M059J (cell line): ENCODE results near the gene CDK11B. TPM values are rescaled to one million over a fixed set of nuclear protein-coding genes. Genes with fewer than 3 reads are reported as not detected.
"Not testable (repeated sequence)": the region's sequence is repeated elsewhere in the genome, so short reads cannot be mapped to it uniquely, and the experiment has no call there.

ENCODE experiments used
- DNase-seq: peaks from one replicate; pipeline ENCODE4 v3.0.0-alpha.2; 2012; ENCODE audit warnings: low read depth
- total RNA-seq: library from RNA; depleted of rRNA; stranded (reverse); fragments of >200 nt; shearing (Covaris generic); gene quantifications from 2 replicates; pipeline ENCODE4 v1.2.3, GENCODE V29; 2014

CDK11B gene
- total RNA-seq, 1 experiment from 2014 or later, result 13.2 TPM

GRCh38 chr1:1662830-1663560 lies 4.2 kb upstream of the CDK11B start:
- not testable (repeated sequence) for DNase-seq

DNA sequence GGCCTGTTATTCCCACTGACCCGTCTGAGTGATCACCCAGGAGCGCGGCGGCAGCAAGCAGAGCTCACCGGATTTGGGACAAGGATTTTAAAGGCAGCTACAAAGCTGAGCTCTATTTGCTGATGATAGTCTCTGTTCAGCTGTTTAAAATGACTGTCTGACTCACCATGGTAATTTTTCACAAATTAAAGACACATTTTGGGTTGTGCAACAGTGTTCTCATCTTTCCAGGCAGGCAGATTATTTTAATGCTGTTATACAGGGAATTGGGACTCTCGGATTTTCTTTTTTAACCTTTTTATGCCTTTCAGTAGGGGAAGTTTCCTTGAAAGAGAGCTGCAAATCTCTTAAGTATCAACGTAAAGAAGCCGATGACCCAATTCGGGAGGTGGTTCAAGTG lies 3.6 kb upstream of the CDK11B start:
- not testable (repeated sequence) for DNase-seq

DNA sequence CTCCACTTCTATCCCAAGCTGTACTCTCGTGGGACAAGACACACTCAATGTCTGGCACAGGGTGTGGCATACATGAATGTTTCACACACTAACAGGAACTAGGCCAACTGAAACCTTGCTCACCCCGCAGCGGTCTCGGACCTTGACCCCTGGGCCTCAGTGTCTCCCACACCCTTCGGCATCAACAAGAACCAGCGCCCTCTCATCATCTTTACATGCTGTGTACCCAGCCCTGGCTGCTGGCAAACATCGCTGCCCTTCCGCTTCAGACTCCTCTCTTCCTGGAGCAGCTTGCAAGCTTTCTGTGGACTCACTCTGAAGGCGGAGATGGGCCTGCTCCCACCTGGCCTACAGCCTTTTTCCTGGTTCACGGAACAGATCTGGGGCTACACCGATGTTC lies 10.5 kb downstream of the CDK11B start:
- DNase-seq, result not testable (repeated sequence)

DNA sequence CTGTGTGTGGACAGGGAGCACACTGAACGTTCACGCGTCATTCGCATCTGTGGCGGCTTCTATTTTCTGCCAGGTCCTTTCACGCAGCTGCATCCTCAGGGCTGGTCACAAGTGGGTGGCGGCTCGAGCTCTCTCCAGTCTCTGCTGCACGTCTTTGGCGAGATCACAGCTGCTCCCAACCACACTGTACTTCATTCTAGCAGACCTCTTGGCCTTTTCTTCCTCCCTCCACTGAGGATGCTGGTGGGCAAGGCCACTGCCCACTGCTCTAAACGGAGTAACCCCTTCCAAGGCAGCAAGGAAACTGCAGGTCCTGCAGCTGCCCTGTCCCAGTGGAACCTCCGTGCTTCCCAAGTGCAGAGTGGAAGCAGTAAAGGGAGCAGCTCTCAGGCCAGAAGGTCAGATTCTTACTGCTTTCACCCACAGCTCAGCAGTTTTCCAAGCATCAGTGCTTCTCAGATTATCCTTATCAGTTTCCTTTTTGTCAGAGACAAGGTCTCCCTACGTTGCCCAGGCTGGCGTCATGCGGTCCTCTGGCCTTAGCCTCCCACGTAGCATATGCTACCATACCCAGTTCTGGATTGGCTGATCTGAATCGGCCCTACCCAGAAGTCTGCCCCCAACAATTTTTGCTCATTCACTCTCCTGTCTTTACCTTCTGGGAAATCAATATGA lies 11.1 kb downstream of the CDK11B start:
- DNase-seq, result not testable (repeated sequence)

GRCh38 chr1:1646326-1646725 lies 12.5 kb downstream of the CDK11B start:
- not testable (repeated sequence) for DNase-seq

DNA sequence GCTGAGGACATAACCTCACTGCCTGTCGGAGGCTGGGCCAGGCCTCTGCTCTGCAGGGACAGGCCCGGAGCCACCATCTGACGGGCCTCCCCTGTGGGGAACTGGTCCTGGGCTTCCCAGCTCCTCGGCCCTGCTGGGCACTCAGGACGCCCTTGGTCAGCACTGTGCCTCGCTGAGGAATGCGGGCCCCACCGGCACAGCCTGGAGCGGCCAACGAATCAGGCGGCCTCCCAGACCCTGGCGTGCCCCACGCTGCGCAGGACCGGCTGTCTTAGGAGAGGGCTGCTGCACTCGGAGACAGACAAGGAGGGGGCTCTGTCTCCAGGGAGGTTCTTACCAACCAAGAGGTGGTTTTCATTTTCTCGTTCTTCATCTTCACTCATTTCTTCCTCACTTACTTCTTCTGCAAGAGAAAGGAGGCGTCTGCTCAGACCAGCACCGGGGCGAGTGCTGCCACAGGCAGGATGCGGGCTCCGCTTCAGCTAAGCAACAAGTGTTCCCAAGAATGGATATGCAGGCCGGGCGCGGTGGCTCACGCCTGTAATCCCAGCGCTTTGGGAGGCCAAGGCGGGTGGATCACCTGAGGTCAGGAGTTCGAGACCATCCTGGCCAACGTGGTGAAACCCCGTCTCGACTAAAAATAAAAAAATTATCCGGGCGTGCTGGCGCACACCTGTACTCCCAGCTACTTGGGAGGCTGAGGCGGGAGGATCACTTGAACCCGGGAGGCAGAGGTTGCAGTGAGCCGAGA lies 17.9 kb downstream of the CDK11B start:
- not testable (repeated sequence) for DNase-seq

DNA sequence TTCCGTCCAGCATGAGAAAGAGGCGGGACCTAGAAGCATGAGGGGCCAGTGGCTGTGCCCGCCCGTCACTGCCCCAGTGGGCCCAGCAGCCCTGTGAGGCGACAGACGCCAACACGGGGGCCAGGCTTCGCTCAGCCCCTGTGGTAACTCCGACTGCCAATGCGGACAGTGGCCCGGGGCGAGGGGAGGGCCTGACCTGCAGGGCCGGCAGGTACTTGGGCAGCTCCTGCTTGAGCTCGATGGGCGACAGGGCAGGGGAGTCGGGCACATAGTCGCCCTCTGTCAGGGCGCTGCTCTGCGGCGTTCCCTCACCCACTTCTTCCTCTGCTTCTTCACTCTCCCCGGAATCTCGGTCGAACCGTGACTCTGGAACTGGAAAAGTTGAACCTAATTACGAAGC lies 18.7 kb downstream of the CDK11B start:
- DNase-seq, result not testable (repeated sequence)

DNA sequence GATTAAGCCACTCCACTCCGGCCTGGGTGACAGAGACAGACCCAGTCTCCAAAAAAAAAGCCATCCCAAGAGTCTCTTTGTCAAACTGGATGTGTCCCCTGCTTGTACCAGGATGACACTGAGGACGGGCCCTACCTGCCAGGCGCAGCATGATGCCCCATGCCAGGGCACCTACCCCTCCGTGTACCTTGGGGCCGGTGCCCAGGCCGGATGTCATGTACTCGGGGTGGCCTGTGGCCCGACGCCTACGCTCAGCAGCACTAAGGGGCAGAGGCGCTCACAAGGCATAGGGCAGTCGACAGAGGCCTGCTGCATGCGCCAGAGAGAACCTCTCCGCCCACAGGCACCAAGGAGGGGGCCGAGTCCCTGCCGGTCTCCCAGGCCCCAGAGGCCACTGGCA lies 19.4 kb downstream of the CDK11B start:
- not testable (repeated sequence) for DNase-seq

DNA sequence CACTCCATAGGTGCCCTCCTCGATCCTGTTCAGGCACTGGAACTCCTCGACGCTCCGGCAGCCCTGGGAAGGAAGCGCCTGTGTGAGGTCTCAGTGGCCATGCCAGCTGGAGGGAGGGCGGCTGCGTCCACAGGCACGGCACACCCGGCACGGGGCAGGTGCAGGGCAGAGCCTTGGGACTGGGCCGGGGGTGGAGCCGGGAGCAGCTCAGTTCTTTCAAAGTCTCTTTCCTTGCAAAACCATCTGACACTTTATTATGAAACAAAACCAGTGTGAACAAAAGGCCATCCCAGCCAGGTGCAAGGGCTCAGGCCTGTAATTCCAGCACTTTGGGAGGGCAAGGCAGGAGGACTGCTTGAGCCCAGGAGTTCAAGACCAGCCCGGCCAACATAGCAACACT lies 20.3 kb downstream of the CDK11B start:
- not testable (repeated sequence) for DNase-seq

DNA sequence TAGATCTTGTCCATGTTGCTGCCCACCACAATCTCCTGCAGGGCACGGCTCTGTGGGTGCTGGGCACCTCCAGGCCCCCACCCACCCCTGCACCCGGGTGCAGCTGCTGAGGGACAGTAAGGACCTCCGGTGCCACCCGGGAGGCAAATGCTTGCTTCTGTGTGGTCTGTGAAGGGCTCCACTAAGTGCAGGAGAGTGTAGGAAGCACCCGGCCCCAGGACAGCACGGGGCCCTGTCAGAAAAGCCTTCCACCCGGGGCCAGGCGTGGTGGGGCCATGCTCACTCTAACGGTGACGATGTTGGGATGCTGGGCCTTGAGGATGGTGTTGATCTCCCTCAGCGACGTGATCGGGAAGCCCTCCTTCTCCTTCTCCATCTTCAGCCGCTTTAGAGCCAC lies 21.3 kb downstream of the CDK11B start:
- DNase-seq, result not testable (repeated sequence)

DNA sequence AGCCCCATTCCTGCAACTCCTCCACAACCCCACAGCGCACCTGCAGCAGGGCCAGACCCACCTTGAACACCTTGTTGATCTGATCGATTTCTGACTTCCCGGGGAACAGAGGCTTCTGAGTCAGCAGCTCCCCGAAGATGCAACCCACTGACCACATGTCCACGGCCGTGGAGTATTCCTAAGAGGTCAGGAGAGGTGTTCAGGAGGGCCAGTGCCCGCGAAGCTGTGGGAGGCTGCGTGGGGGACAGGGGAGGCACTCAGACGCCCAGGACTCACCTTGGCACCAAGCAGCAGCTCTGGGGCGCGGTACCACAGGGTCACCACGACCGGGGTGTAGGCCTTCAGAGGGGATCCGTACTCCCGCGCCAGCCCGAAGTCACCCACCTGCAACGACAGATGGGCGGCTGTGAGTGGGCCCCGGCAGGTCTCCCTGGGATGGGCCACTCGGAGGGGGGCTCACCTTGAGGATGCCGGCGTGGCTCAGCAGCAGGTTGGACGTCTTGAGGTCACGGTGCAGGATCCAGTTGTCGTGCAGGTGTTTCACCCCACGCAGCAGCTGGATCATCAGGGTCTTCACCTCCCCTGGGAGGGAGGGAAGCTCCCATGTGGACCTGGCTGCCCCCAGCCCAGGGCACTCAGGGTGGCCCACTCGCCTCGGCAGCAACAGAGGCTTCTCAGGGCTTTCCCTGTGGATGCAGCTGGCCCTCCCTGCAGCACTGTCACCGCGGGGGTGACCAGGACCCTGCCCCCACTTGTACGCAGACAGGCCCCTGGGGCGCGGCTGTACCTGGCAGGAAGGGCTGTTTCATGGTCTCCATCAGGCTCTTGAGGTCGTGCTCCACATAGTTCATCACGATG lies 22.0 kb downstream of the CDK11B start:
- DNase-seq, result not testable (repeated sequence)

- DNase-seq, result not testable (repeated sequence)
Observed at GRCh38 chr1:1634613-1635012, 24.2 kb downstream of the CDK11B start.

GRCh38 chr1:1633409-1633808 lies 25.4 kb downstream of the CDK11B start:
- not testable (repeated sequence) for DNase-seq

DNA sequence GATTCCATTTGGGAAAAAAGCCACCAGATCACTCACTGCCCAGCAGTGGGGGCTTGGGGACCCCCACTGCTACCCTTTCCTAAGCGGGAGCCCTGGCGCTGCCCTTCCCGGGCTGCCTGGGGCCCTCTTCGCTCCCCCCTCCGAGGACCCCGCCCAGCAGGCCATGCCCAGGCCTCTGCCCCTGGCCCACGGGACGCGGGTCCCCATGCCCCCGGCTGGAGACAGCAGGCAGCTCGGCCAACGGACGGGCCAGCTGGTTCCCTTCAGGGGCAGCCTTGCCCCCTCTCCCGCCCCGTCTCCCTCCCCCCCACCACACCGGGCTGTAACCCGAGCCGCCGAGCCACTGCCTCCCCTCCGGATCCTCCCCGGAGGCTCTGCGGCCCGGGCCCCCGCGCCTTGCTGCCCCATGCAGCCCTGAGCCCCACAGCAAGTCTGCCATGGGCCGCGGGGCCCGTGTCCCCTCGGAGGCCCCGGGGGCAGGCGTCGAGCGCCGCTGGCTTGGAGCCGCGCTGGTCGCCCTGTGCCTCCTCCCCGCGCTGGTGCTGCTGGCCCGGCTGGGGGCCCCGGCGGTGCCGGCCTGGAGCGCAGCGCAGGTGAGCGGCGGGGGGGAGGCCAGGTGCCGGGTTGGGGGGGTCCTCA lies 26.9 kb downstream of the CDK11B start, which contains the start of gene MMP23B:
Gene MMP23B, plus strand, starts transcription at position 392 of the 639 bp plus-strand sequence. Its CDS starts 46 bp downstream, at position 438.
- no peak for DNase-seq

GRCh38 chr1:1630965-1631781 lies 27.6 kb downstream of the CDK11B start:
- DNase-seq, result no peak

DNA sequence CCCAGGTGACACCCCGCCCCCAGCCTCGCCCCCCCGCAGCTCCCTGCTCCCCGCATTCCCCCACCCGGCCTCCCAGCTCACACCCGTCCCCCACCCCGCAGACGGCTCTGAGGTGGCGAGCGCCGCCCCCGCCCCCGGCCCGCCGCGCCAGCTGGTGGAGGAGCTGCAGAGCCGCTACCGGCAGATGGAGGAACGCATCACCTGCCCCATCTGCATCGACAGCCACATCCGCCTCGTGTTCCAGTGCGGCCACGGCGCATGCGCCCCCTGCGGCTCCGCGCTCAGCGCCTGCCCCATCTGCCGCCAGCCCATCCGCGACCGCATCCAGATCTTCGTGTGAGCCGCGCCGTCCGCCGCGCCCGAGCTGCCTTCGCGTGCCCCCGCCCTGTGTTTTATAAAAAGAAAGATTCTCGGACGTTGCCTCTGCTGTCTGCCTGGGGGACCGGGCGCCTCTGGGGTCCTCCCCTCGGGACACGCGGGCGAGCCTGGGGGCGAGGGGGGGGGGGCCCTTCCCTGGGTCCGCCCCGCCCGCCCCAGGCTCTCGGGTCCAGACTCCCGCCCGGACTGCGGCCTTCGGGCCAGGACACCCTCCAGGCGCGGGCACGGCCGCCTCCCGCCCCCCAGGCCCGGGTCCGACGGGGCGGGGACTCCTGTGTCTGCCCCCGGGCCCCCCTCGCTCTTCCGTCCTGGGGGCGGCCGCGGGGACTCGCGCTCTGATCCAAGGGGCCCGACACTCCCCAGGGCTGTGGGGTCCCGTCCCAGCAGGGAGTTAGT lies 28.4 kb downstream of the CDK11B start:
- no peak for DNase-seq

GRCh38 chr1:1629430-1630190 lies 29.2 kb downstream of the CDK11B start:
- no peak for DNase-seq

DNA sequence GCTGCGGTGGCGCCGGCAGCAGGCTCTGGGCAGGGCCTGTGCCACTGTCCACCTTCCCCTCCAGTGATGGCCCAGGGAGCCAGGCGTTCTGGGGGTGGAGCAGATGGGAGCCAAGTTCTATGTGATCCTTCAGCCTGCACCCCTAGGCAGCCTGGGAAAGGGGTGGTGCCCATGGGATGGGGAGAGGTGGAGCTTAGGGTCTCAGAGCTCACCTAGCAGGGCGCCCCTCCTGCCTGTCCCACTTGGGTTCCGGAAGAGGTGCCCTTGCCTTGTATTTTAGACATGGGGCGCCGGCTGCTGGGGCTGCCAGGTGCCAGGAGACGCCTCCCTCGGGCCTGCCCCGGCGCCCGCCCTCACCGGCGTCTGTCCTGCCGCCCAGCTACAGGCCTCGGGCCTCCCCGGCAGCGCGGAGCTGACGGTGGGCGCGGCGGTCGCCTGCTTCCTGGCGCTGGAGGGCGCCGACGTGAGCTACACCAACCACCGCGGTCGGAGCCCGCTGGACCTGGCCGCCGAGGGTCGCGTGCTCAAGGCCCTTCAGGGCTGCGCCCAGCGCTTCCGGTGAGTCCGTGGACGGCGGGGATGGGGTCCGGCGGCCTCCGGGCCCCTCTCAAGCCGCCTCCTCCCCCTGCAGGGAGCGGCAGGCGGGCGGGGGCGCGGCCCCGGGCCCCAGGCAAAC lies 29.9 kb downstream of the CDK11B start:
- peak; percentile 30 for DNase-seq
